IgD-negative memory B cell (primary cell): ENCODE measurements around the gene COX7B2. TPM values are rescaled to one million over a fixed set of nuclear protein-coding genes. Genes with fewer than 3 reads are reported as not detected.

ENCODE experiments used
- H3K27ac Mint-ChIP-seq, 3 donors: one replicate each; pipeline ENCODE4 v1.8.0; 2020 to 2022; ENCODE audit warnings: mild to moderate bottlenecking in 3 of 3, mixed read lengths in 3 of 3, moderate library complexity in 1 of 3
- H3K27me3 Mint-ChIP-seq: one replicate; pipeline ENCODE4 v1.8.0; 2021; ENCODE audit warnings: mixed read lengths
- H3K36me3 Mint-ChIP-seq: one replicate; pipeline ENCODE4 v1.8.0; 2020; ENCODE audit warnings: mild to moderate bottlenecking, mixed read lengths
- H3K4me1 Mint-ChIP-seq, 3 donors: one replicate each; pipeline ENCODE4 v1.8.0; 2020 to 2022; ENCODE audit warnings: mixed read lengths in 3 of 3, mild to moderate bottlenecking in 1 of 3
- H3K4me3 Mint-ChIP-seq, 4 donors: one replicate each; pipeline ENCODE4 v1.8.0; 2020 to 2022; ENCODE audit warnings: mild to moderate bottlenecking in 4 of 4, mixed read lengths in 4 of 4, moderate library complexity in 3 of 4
- H3K9me3 Mint-ChIP-seq, 3 donors: one replicate each; pipeline ENCODE4 v1.8.0; 2020 to 2021; ENCODE audit warnings: mixed read lengths in 3 of 3, mild to moderate bottlenecking in 1 of 3
- polyA plus RNA-seq: library from polyadenylated mRNA; unstranded; fragments of 300-500 nt; fragmentation: Illumina TruSeq; gene quantifications from one replicate; pipeline ENCODE4 v1.2.3, GENCODE V29; 2021

COX7B2 gene
- polyA plus RNA-seq, 1 donor from 2014 or later: not detected

- no peaks in the 10 kb centered on the region for H3K36me3 Mint-ChIP-seq
- H3K4me1 Mint-ChIP-seq: no peaks in the 10 kb centered on the region
- H3K27me3 Mint-ChIP-seq: no peaks in the 10 kb centered on the region
- no peak overlapping the region for H3K27ac Mint-ChIP-seq
- no peak overlapping the region for H3K4me3 Mint-ChIP-seq
- H3K9me3 Mint-ChIP-seq: peaks cover 0 to 5% (median 4%) of the 10 kb centered on the region in 3 donors
These were observed 191.1 kb downstream of the COX7B2 start for GRCh38 chr4:46717950-46718349.

DNA sequence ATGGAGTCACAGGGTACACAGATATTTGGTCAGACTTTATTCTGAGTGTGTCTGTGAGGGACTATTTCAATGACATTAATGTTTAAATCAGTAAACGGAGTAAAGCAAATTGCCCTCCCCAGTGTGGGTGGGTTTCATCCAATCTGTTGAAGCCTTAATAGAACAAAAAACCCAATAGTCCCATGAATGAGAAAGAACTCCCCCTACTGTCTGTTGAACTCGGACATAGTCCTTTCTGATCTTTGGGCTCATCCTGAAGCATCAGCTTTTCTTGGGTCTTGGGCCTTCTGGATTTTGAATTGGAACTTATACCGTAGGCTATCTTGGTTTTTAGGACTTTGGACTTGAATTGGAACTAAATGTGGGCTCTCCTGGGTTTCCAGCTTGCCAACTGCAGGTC, 193.6 kb downstream of the COX7B2 start:
- Mint-ChIP-seq H3K4me3 (no peak overlapping the region), H3K9me3 (peaks cover 0 to 4% (median 3%) of the 10 kb centered on the region in 3 donors), H3K36me3 (no peaks in the 10 kb centered on the region), H3K27me3 (no peaks in the 10 kb centered on the region), H3K4me1 (no peaks in the 10 kb centered on the region), H3K27ac (no peak overlapping the region)

GRCh38 chr4:46698891-46699290, 210.2 kb downstream of the COX7B2 start:
- no peaks in the 10 kb centered on the region for H3K4me1 Mint-ChIP-seq
- no peaks in the 10 kb centered on the region for H3K27me3 Mint-ChIP-seq
- no peaks in the 10 kb centered on the region for H3K36me3 Mint-ChIP-seq
- no peak overlapping the region for H3K27ac Mint-ChIP-seq
- peaks cover 2 to 15% (median 3%) of the 10 kb centered on the region in 3 donors for H3K9me3 Mint-ChIP-seq
- no peak overlapping the region for H3K4me3 Mint-ChIP-seq

Other genes with a start within 250 kb of the COX7B2 start
- not detected for gene GABRA4, start 84.3 kb upstream of the COX7B2 start, polyA plus RNA-seq
- gene GABRB1, start 122.3 kb upstream of the COX7B2 start, polyA plus RNA-seq: not detected